Ishikawa (cell line): Measurements from ENCODE around the gene ZBTB18.

Source experiments
- CEBPB ChIP-seq: IDR thresholded peaks from 2 replicates; pipeline ENCODE4 v1.6.1; 2012
- CREB1 ChIP-seq: IDR thresholded peaks from 2 replicates; pipeline ENCODE4 v1.6.1; 2012; ENCODE audit warnings: low read depth
- EGR1 ChIP-seq: IDR thresholded peaks from 2 replicates; pipeline ENCODE4 v1.6.1; 2012
- EP300 ChIP-seq: IDR thresholded peaks from 2 replicates; pipeline ENCODE4 v1.6.1; 2012; ENCODE audit warnings: borderline replicate concordance
- FOXM1 ChIP-seq: IDR thresholded peaks from 2 replicates; pipeline ENCODE4 v1.6.1; 2012; ENCODE audit warnings: low read depth, borderline replicate concordance
- MAX ChIP-seq: IDR thresholded peaks from 2 replicates; pipeline ENCODE4 v1.6.1; 2012
- NFIC ChIP-seq: IDR thresholded peaks from 2 replicates; pipeline ENCODE4 v1.6.1; 2012
- RAD21 ChIP-seq: IDR thresholded peaks from 2 replicates; pipeline ENCODE4 v1.6.1; 2012; ENCODE audit warnings: low read depth
- REST ChIP-seq: IDR thresholded peaks from 2 replicates; pipeline ENCODE4 v1.6.1; 2012; ENCODE audit warnings: low read depth, mild to moderate bottlenecking
- TAF1 ChIP-seq: IDR thresholded peaks from 2 replicates; pipeline ENCODE4 v1.6.1; 2012; ENCODE audit warnings: low read depth, mild to moderate bottlenecking
- TCF12 ChIP-seq: IDR thresholded peaks from 2 replicates; pipeline ENCODE4 v1.6.1; 2012; ENCODE audit warnings: low read depth
- TEAD4 ChIP-seq: IDR thresholded peaks from 2 replicates; pipeline ENCODE4 v1.6.1; 2012
- USF1 ChIP-seq: IDR thresholded peaks from 2 replicates; pipeline ENCODE4 v1.6.1; 2012
- YY1 ChIP-seq: IDR thresholded peaks from 2 replicates; pipeline ENCODE4 v1.6.1; 2012; ENCODE audit warnings: low read depth
- ZBTB7A ChIP-seq: IDR thresholded peaks from 2 replicates; pipeline ENCODE4 v1.6.1; 2012; ENCODE audit warnings: low read depth

The ZBTB18 gene

GRCh38 chr1:244102468-244102867 is 51.4 kb downstream of the ZBTB18 start:
- TF ChIP-seq EGR1, result no peak
- TF ChIP-seq TEAD4, result no peak
- TF ChIP-seq REST, result no peak

GRCh38 chr1:244104309-244105060 is 53.4 kb downstream of the ZBTB18 start:
- TF ChIP-seq CREB1 (no peak), ZBTB7A (no peak), MAX (no peak), NFIC (no peak), CEBPB (no peak)

- no peak for TF ChIP-seq EP300
- no peak for TF ChIP-seq YY1
- no peak for TF ChIP-seq CREB1
- TF ChIP-seq FOXM1, result no peak
- no peak for TF ChIP-seq TAF1
- no peak for TF ChIP-seq CEBPB
- no peak for TF ChIP-seq EGR1
- TF ChIP-seq TCF12, result no peak
- no peak for TF ChIP-seq MAX
- no peak for TF ChIP-seq USF1
- TF ChIP-seq RAD21, result no peak
- TF ChIP-seq NFIC, result no peak
- no peak for TF ChIP-seq ZBTB7A
- TF ChIP-seq TEAD4, result no peak
- no peak for TF ChIP-seq REST
Observed at GRCh38 chr1:244106176-244106575, 55.1 kb downstream of the ZBTB18 start.
